Esophagus squamous epithelium (tissue), 5 donors: Measurements from ENCODE around the gene VSX1. TPM values are rescaled to one million over a fixed set of nuclear protein-coding genes. Genes with fewer than 3 reads are reported as not detected.

Source experiments
- DNase-seq: peaks from one replicate; lab custom pipeline; 2025; lab: John Stamatoyannopoulos, UW
- H3K27ac ChIP-seq, 4 donors: fragments of 200-600 bp; sonication (generic); one replicate each; pipeline ENCODE4 v1.5.1; 2016 to 2019; ENCODE audit warnings: mild to moderate bottlenecking in 1 of 4
- H3K27me3 ChIP-seq, 4 donors: fragments of 200-600 bp; sonication (generic); 1 replicate in 3 of 4; 2 replicates in 1 of 4; pipeline versions ENCODE4 v1.5.1 to v1.6.0; 2017 to 2021; ENCODE audit warnings: antibody characterized with exemption in 1 of 4
- H3K36me3 ChIP-seq, 3 donors: fragments of 200-600 bp; sonication (generic); one replicate each; pipeline ENCODE4 v1.5.1; 2016 to 2019
- H3K4me1 ChIP-seq, 3 donors: fragments of 200-600 bp; sonication (generic); one replicate each; pipeline ENCODE4 v1.5.1; 2017 to 2019
- H3K4me3 ChIP-seq, 4 donors: fragments of 200-600 bp; sonication (generic); 1 replicate in 3 of 4; 2 replicates in 1 of 4; pipeline ENCODE4 v1.5.1; 2016 to 2019; ENCODE audit warnings: mild to moderate bottlenecking in 2 of 4, moderate library complexity in 1 of 4
- H3K9me3 ChIP-seq, 3 donors: fragments of 200-600 bp; sonication (generic); one replicate each; pipeline ENCODE4 v1.5.1; 2016 to 2019
- CTCF ChIP-seq, 6 experiments: fragments of 450-650 bp in 4 of 6; fragments of 200-600 bp in 2 of 6; sonication (generic) in 2 of 6; IDR thresholded peaks; one replicate each; pipeline ENCODE4 v1.5.1; 2016 to 2019; ENCODE audit warnings: antibody characterized with exemption in 6 of 6, mild to moderate bottlenecking in 4 of 6, moderate library complexity in 4 of 6
- POLR2A ChIP-seq, 4 donors: fragments of 450-650 bp; IDR thresholded peaks; one replicate each; pipeline ENCODE4 v1.6.1; 2017; ENCODE audit warnings: antibody characterized with exemption in 4 of 4, mild to moderate bottlenecking in 4 of 4, moderate library complexity in 3 of 4
- WGBS, 2 donors: methylation state at CpG; one replicate each; pipeline ENCODE4 v1.1.5; 2018; 5-methylcytosine and 5-hydroxymethylcytosine counted together
- intact Hi-C: fragments of 100-400 bp; cut with DNase I; formaldehyde crosslinking; loops from one replicate; pipeline ENCODE4 v1.15.0; 2022
- total RNA-seq, 4 donors: library from RNA; depleted of rRNA; stranded (reverse); fragments of >200 nt; gene quantifications; one replicate each; pipeline ENCODE4 v1.1.0, GENCODE V29; 2016
- donor health status: DM: yes; HTN: yes; CAD: no.

The VSX1 gene
- total RNA-seq, 4 donors from 2014 or later, result not detected

- Histone ChIP-seq H3K27me3 (no peaks in the 10 kb centered on the region), H3K36me3 (peaks cover 0 to 17% (median 0%) of the 10 kb centered on the region in 3 donors), H3K4me3 (peak overlapping the region in 1 of 4 donors; percentile 27), H3K27ac (peak overlapping the region in 3 of 4 donors; percentile 57 to 78 (median 66)), H3K9me3 (no peaks in the 10 kb centered on the region), H3K4me1 (peaks cover 25 to 64% (median 49%) of the 10 kb centered on the region in 3 donors)
- no peak for DNase-seq
- no peak for TF ChIP-seq POLR2A (IDR thresholded peaks at IDR 0.05)
- no peak for TF ChIP-seq CTCF (IDR thresholded peaks at IDR 0.05)
- intact Hi-C loops, result no loop called here
- 63 to 67% methylated on average over 6 of the region's 6 CpGs for WGBS, 2 donors
Measured at GRCh38 chr20:25033265-25033923, 48.5 kb downstream of the VSX1 start.

- TF ChIP-seq POLR2A (IDR thresholded peaks at IDR 0.05), result no peak
- no peak for TF ChIP-seq CTCF (IDR thresholded peaks at IDR 0.05)
- WGBS, 2 donors, result 35 to 52% methylated on average over 11 to 13 of the region's 29 CpGs
- peak overlapping the region in 1 of 4 donors; percentile 27 for H3K4me3 ChIP-seq
- H3K27me3 ChIP-seq, result no peaks in the 10 kb centered on the region
- peak overlapping the region; percentile 17 to 78 (median 62) for H3K27ac ChIP-seq
- no peaks in the 10 kb centered on the region for H3K9me3 ChIP-seq
- intact Hi-C loops, result no loop called here
- DNase-seq, result no peak
- H3K36me3 ChIP-seq, result peaks cover 0 to 17% (median 0%) of the 10 kb centered on the region in 3 donors
- peaks cover 20 to 56% (median 41%) of the 10 kb centered on the region in 3 donors for H3K4me1 ChIP-seq
Measured at GRCh38 chr20:25032478-25033264, 49.3 kb downstream of the VSX1 start.

- WGBS, 2 donors, result 82 to 93% methylated on average over 9 to 16 of the region's 16 CpGs
- Histone ChIP-seq H3K4me3 (no peak overlapping the region), H3K36me3 (peaks cover 0 to 17% (median 0%) of the 10 kb centered on the region in 3 donors), H3K9me3 (no peaks in the 10 kb centered on the region), H3K27me3 (no peaks in the 10 kb centered on the region), H3K4me1 (peaks cover 16 to 50% (median 35%) of the 10 kb centered on the region in 3 donors), H3K27ac (peak overlapping the region in 3 of 4 donors; percentile 57 to 78 (median 66))
- DNase-seq, result no peak
- TF ChIP-seq POLR2A (IDR thresholded peaks at IDR 0.05) (no peak), CTCF (IDR thresholded peaks at IDR 0.05) (no peak)
- intact Hi-C loops, result no loop called here
Measured at GRCh38 chr20:25032065-25032477, 49.9 kb downstream of the VSX1 start.

- no peak overlapping the region for H3K4me3 ChIP-seq
- H3K9me3 ChIP-seq, result no peaks in the 10 kb centered on the region
- peaks cover 0 to 17% (median 0%) of the 10 kb centered on the region in 3 donors for H3K36me3 ChIP-seq
- H3K27me3 ChIP-seq, result no peaks in the 10 kb centered on the region
- H3K4me1 ChIP-seq, result peaks cover 14 to 44% (median 27%) of the 10 kb centered on the region in 3 donors
- intact Hi-C loops, result no loop called here
- no peak overlapping the region for H3K27ac ChIP-seq
- TF ChIP-seq CTCF (IDR thresholded peaks at IDR 0.05), result no peak
- TF ChIP-seq POLR2A (IDR thresholded peaks at IDR 0.05), result no peak
- DNase-seq, result no peak
- 80 to 94% methylated on average over 3 of the region's 3 CpGs for WGBS, 2 donors
Measured at GRCh38 chr20:25031241-25031640, 50.7 kb downstream of the VSX1 start.
